Trophoblast cell (in vitro differentiated cells and primary cell): ENCODE measurements around the gene CETN1.
A peak's percentile ranks its signal among the peaks of the same experiment; 100 is the strongest.

Source experiments
- DNase-seq, 2 donors: peaks; one replicate each; pipeline ENCODE4 v3.0.0-alpha.2; 2016
- H2AFZ ChIP-seq: 2 replicates; pipeline ENCODE4 v1.6.1; 2013; ENCODE audit warnings: low read length, moderate library complexity, mild to moderate bottlenecking; ENCODE audit not compliant: insufficient read depth, poor library complexity
- H2AK5ac ChIP-seq: 2 replicates; pipeline ENCODE4 v1.6.1; 2013; ENCODE audit warnings: mild to moderate bottlenecking, low read length
- H2BK120ac ChIP-seq: 2 replicates; pipeline ENCODE4 v1.6.1; 2013; ENCODE audit warnings: low read length, mild to moderate bottlenecking, moderate library complexity; ENCODE audit not compliant: insufficient read depth, poor library complexity
- H2BK12ac ChIP-seq: 2 replicates; pipeline ENCODE4 v1.6.1; 2013; ENCODE audit warnings: mild to moderate bottlenecking, low read length, moderate library complexity
- H2BK5ac ChIP-seq: 2 replicates; pipeline ENCODE4 v1.6.1; 2013; ENCODE audit warnings: low read length, low read depth, moderate library complexity, mild to moderate bottlenecking; ENCODE audit not compliant: poor library complexity
- H3K14ac ChIP-seq: 2 replicates; pipeline ENCODE4 v1.6.1; 2013; ENCODE audit warnings: mild to moderate bottlenecking, low read length
- H3K18ac ChIP-seq: 2 replicates; pipeline ENCODE4 v1.6.1; 2013; ENCODE audit warnings: mild to moderate bottlenecking, low read length
- H3K23ac ChIP-seq: 2 replicates; pipeline ENCODE4 v1.6.1; 2013; ENCODE audit warnings: low read length
- H3K27ac ChIP-seq: 2 replicates; pipeline ENCODE4 v1.5.1; 2013; ENCODE audit warnings: low read depth, mild to moderate bottlenecking, inconsistent platforms, low read length, moderate library complexity
- H3K27me3 ChIP-seq: 2 replicates; pipeline ENCODE4 v1.6.1; 2013; ENCODE audit warnings: inconsistent platforms, mild to moderate bottlenecking, low read length, moderate library complexity; ENCODE audit not compliant: insufficient read depth
- H3K36me3 ChIP-seq, 2 experiments: 1 replicate in 1 of 2; 2 replicates in 1 of 2; pipeline ENCODE4 v1.6.1; 2013; ENCODE audit warnings: low read length in 2 of 2, mild to moderate bottlenecking in 2 of 2, moderate library complexity in 1 of 2; ENCODE audit not compliant: insufficient read depth in 2 of 2, control insufficient read depth in 1 of 2
- H3K4ac ChIP-seq: 2 replicates; pipeline ENCODE4 v1.6.1; 2013; ENCODE audit warnings: low read depth, mild to moderate bottlenecking, low read length, moderate library complexity
- H3K4me1 ChIP-seq, 2 experiments: 1 replicate in 1 of 2; 2 replicates in 1 of 2; pipeline ENCODE4 v1.6.1; 2013; ENCODE audit warnings: low read length in 2 of 2, mild to moderate bottlenecking in 2 of 2, moderate library complexity in 1 of 2; ENCODE audit not compliant: insufficient read depth in 2 of 2, control insufficient read depth in 1 of 2
- H3K4me2 ChIP-seq: 2 replicates; pipeline ENCODE4 v1.6.1; 2013; ENCODE audit warnings: inconsistent platforms, mild to moderate bottlenecking, low read length, moderate library complexity
- H3K4me3 ChIP-seq: 2 replicates; pipeline ENCODE4 v1.5.1; 2013; ENCODE audit warnings: mild to moderate bottlenecking, low read depth, low read length, inconsistent platforms
- H3K79me1 ChIP-seq: one replicate; pipeline ENCODE4 v1.6.1; 2013; ENCODE audit warnings: low read length
- H3K79me2 ChIP-seq: 2 replicates; pipeline ENCODE4 v1.6.1; 2013; ENCODE audit warnings: low read length, mild to moderate bottlenecking; ENCODE audit not compliant: control insufficient read depth, insufficient read depth, poor library complexity
- H3K9ac ChIP-seq: 2 replicates; pipeline ENCODE4 v1.6.1; 2013; ENCODE audit warnings: mild to moderate bottlenecking, low read length
- H3K9me3 ChIP-seq: 2 replicates; pipeline ENCODE4 v1.6.1; 2013; ENCODE audit warnings: low read depth, mild to moderate bottlenecking, control low read depth, inconsistent platforms, low read length; ENCODE audit not compliant: insufficient read depth
- H4K12ac ChIP-seq: 2 replicates; pipeline ENCODE4 v1.6.1; 2013; ENCODE audit warnings: low read depth, mild to moderate bottlenecking, low read length, moderate library complexity
- H4K8ac ChIP-seq: 2 replicates; pipeline ENCODE4 v1.6.1; 2013; ENCODE audit warnings: low read depth, mild to moderate bottlenecking, low read length, moderate library complexity
- H4K91ac ChIP-seq: one replicate; pipeline ENCODE4 v1.6.1; 2013; ENCODE audit warnings: low read depth, mild to moderate bottlenecking, low read length, moderate library complexity
- WGBS: extraction: QIAGEN DNeasy Blood & Tissue Kit; methylation state at CpG from one replicate; pipeline ENCODE4 v1.1.7; 2013; ENCODE audit warnings: missing lambda C conversion rate; ENCODE audit not compliant: insufficient read length, insufficient coverage; ENCODE audit errors: extremely low coverage; 5-methylcytosine and 5-hydroxymethylcytosine counted together

CETN1 gene

DNA sequence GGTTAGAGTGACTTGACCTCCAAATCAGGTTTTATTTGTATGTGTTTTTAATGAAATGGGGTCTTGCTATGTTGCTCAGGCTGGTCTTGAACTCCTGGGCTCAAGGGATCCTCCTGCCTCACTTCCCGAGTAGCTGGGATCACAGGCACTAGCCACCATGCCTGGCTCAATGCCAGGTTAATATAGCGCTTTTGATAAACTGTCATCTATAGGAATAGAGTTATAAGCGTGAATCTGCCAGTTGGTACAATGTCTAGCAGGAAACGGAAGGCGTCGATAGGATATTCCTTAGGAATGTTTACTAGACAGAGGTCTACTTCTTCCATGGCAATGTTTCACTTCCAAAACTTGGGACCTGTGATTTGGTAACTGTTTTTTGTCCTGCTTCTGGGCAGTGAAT is 42.1 kb downstream of the CETN1 start:
- Histone ChIP-seq H3K14ac (no peak overlapping the region), H3K9ac (no peak overlapping the region), H3K18ac (no peak overlapping the region), H3K79me2 (no peaks in the 10 kb centered on the region), H3K79me1 (no peaks in the 10 kb centered on the region), H3K36me3 (no peaks in the 10 kb centered on the region), H3K4me1 (no peaks in the 10 kb centered on the region), H3K23ac (no peak overlapping the region), H3K9me3 (no peaks in the 10 kb centered on the region), H3K27ac (no peak overlapping the region), H4K91ac (no peak overlapping the region), H2BK12ac (no peak overlapping the region), H4K8ac (no peak overlapping the region), H3K4ac (no peak overlapping the region), H4K12ac (no peak overlapping the region), H3K4me2 (no peak overlapping the region), H3K27me3 (no peaks in the 10 kb centered on the region), H3K4me3 (no peak overlapping the region), H2BK5ac (no peak overlapping the region), H2AK5ac (no peak overlapping the region), H2AFZ (no peak overlapping the region), H2BK120ac (no peak overlapping the region)
- WGBS: no CpG with 5 or more reads among the region's 6 CpGs
- no peak for DNase-seq

DNA sequence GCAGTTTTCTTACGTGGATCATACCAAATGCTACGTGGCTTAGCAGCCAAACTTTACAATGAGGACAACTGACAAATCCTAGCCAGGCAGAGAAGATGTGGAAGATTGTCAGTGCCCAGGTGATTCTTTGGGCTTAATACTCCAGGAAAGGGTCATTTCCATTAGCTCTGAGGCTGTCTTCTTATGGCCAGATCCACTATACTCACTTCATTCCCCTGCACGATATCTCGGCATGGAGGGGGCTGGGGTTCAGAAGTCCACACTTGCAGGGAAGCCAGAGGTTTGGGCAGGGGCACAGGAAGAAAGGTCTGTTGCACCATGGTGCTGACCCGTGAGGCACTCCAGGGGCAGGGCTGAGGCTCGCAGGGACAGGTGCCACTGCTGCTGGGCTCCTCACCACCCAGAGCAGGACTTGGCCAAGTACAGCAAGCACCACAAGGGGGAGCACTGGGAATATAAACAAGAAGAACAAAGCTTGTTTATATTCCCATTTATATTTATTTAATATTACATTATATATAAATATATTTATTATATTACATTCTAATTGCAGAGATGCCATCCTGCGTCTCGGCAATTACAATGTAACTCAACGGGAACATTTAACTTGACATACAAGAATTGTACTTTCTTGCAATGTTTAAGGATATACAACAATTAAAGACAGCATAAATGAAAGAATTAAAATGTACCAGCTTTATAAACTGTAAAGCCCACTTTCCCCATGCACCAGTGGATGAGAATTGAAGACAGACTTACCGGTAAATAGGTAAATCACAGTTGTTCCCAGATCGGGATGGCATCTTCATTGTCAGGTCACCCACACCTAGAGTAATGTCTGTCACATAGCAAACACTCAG is 43.8 kb downstream of the CETN1 start:
- no CpG with 5 or more reads among the region's 11 CpGs for WGBS
- Histone ChIP-seq H3K9ac (no peak overlapping the region), H4K8ac (no peak overlapping the region), H4K91ac (no peak overlapping the region), H3K4me3 (no peak overlapping the region), H3K4me2 (no peak overlapping the region), H3K23ac (no peak overlapping the region), H2BK120ac (no peak overlapping the region), H3K79me2 (no peaks in the 10 kb centered on the region), H3K14ac (no peak overlapping the region), H3K36me3 (no peaks in the 10 kb centered on the region), H2BK5ac (no peak overlapping the region), H3K9me3 (no peaks in the 10 kb centered on the region), H3K27me3 (no peaks in the 10 kb centered on the region), H4K12ac (no peak overlapping the region), H2AK5ac (no peak overlapping the region), H3K18ac (no peak overlapping the region), H2BK12ac (no peak overlapping the region), H3K27ac (no peak overlapping the region), H3K4ac (no peak overlapping the region), H2AFZ (no peak overlapping the region), H3K4me1 (no peaks in the 10 kb centered on the region), H3K79me1 (no peaks in the 10 kb centered on the region)
- DNase-seq: peak; percentile 48 to 79

DNA sequence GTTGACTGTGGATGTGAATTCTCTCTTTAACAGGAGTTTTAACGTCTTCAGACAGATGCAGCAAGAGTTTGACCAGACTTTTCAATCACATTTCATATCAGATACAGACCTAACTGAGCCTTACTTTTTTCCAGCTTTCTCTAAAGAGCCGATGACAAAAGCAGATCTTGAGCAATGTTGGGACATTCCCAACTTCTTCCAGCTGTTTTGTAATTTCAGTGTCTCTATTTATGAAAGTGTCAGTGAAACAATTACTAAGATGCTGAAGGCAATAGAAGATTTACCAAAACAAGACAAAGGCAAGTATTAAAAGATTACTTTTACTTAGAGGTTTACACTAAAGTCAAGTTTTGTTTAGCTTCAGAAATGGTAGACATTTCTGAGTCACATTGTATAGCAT is 47.1 kb downstream of the CETN1 start:
- H2BK120ac ChIP-seq: no peak overlapping the region
- no peak overlapping the region for H3K14ac ChIP-seq
- H2AFZ ChIP-seq: no peak overlapping the region
- H3K36me3 ChIP-seq: no peaks in the 10 kb centered on the region
- H3K4ac ChIP-seq: no peak overlapping the region
- H4K8ac ChIP-seq: no peak overlapping the region
- H3K27ac ChIP-seq: no peak overlapping the region
- H3K23ac ChIP-seq: no peak overlapping the region
- H2BK12ac ChIP-seq: no peak overlapping the region
- H3K79me2 ChIP-seq: no peaks in the 10 kb centered on the region
- H3K4me2 ChIP-seq: no peak overlapping the region
- no peak overlapping the region for H4K91ac ChIP-seq
- no peak for DNase-seq
- no peaks in the 10 kb centered on the region for H3K27me3 ChIP-seq
- H4K12ac ChIP-seq: no peak overlapping the region
- WGBS: no CpG with 5 or more reads among the region's 2 CpGs
- H3K79me1 ChIP-seq: no peaks in the 10 kb centered on the region
- H3K9ac ChIP-seq: no peak overlapping the region
- no peaks in the 10 kb centered on the region for H3K4me1 ChIP-seq
- H3K4me3 ChIP-seq: no peak overlapping the region
- H3K9me3 ChIP-seq: no peaks in the 10 kb centered on the region
- no peak overlapping the region for H2AK5ac ChIP-seq
- no peak overlapping the region for H3K18ac ChIP-seq
- H2BK5ac ChIP-seq: no peak overlapping the region

DNA sequence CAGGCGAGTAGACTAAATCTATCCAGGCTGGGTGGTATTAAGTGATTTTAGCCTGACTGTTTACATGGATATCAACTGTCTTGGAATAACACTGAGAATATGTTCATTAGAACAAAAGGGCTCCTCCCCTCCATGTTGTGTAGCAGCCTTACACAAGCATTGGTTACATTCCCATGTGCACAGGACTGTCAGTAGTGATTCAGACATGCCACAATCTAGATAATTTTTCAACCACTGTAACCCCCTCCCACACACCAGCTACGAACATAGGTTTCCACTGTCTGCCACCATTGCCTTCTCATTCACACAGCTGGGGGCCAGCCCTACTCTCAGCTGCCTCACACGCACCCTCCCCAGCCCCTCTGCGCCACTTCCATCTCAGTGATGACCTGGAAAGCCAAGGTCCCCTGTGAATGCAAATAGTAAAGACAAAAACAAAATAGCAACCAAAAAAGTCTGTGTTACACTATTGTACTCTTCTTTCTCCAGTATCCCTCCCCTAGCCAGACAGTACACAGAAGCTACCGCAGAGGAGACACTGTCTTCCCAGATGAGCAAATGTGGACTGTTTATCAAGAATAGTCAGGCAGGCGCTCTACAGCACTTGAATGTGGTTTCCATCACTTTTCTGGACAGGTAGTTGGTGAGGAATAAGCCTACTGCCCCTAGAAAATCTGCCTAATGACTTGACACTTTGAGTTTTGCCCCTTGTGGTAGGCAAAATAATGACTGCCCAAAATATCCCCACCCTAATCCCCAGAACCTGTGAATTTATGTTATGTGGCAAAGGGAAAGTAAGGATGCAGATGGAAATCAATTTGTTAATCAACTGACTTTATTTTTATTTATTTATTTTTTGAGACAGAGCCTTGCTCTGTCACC is 49.3 kb downstream of the CETN1 start:
- no peak overlapping the region for H3K14ac ChIP-seq

More for the DNA sequence above, 49.3 kb downstream of the CETN1 start:
- no peak overlapping the region for H3K18ac ChIP-seq
- no peak overlapping the region for H4K91ac ChIP-seq
- H2BK120ac ChIP-seq: no peak overlapping the region
- no peaks in the 10 kb centered on the region for H3K79me2 ChIP-seq
- H3K79me1 ChIP-seq: no peaks in the 10 kb centered on the region
- no peak overlapping the region for H4K12ac ChIP-seq
- no peak overlapping the region for H3K23ac ChIP-seq
- no peak overlapping the region for H3K27ac ChIP-seq
- no peak overlapping the region for H3K4me2 ChIP-seq
- no peak for DNase-seq
- H4K8ac ChIP-seq: no peak overlapping the region
- WGBS: no CpG with 5 or more reads among the region's 6 CpGs
- H3K4ac ChIP-seq: no peak overlapping the region
- H3K27me3 ChIP-seq: no peaks in the 10 kb centered on the region
- H3K9ac ChIP-seq: no peak overlapping the region
- H2BK12ac ChIP-seq: no peak overlapping the region
- H2BK5ac ChIP-seq: no peak overlapping the region
- H3K36me3 ChIP-seq: no peaks in the 10 kb centered on the region
- no peaks in the 10 kb centered on the region for H3K9me3 ChIP-seq
- no peak overlapping the region for H2AK5ac ChIP-seq
- H2AFZ ChIP-seq: no peak overlapping the region
- H3K4me3 ChIP-seq: no peak overlapping the region
- no peaks in the 10 kb centered on the region for H3K4me1 ChIP-seq
